Esophagus muscularis mucosa (tissue), 4 donors: ENCODE results near the gene INHBB. TPM values are rescaled to one million over a fixed set of nuclear protein-coding genes. Genes with fewer than 3 reads are reported as not detected.

Source experiments
- DNase-seq: peaks from one replicate; pipeline ENCODE4 v3.0.0-alpha.2; 2017; ENCODE audit errors: extremely low spot score
- H3K27ac ChIP-seq, 4 donors: fragments of 200-600 bp; sonication (generic); replicated peaks in 1 of 4; 1 replicate in 3 of 4; 2 replicates in 1 of 4; pipeline ENCODE4 v1.5.1; 2016 to 2019; ENCODE audit warnings: mild to moderate bottlenecking in 1 of 4
- H3K27me3 ChIP-seq, 4 donors: fragments of 200-600 bp; sonication (generic); one replicate each; pipeline versions ENCODE4 v1.5.1 to v1.6.0; 2016 to 2019
- H3K36me3 ChIP-seq, 4 donors: fragments of 200-600 bp; sonication (generic); one replicate each; pipeline ENCODE4 v1.5.1; 2016 to 2019
- H3K4me1 ChIP-seq, 4 donors: fragments of 200-600 bp; sonication (generic); one replicate each; pipeline ENCODE4 v1.5.1; 2016 to 2019
- H3K4me3 ChIP-seq, 4 donors: fragments of 200-600 bp; sonication (generic); 1 replicate in 2 of 4; 2 replicates in 2 of 4; pipeline ENCODE4 v1.5.1; 2016 to 2019; ENCODE audit warnings: mild to moderate bottlenecking in 4 of 4, moderate library complexity in 1 of 4
- H3K9me3 ChIP-seq, 4 donors: fragments of 200-600 bp; sonication (generic); 1 replicate in 3 of 4; 2 replicates in 1 of 4; pipeline ENCODE4 v1.5.1; 2016 to 2019
- CTCF ChIP-seq, 3 experiments: fragments of 200-600 bp in 2 of 3; fragments of 450-650 bp in 1 of 3; sonication (generic) in 2 of 3; IDR thresholded peaks; one replicate each; pipeline ENCODE4 v1.5.1; 2017 to 2019; ENCODE audit warnings: antibody characterized with exemption in 3 of 3, mild to moderate bottlenecking in 2 of 3, moderate library complexity in 1 of 3
- EP300 ChIP-seq: sonication (generic); formaldehyde crosslinking; IDR thresholded peaks from one replicate; pipeline ENCODE4 v1.6.1; 2017; ENCODE audit warnings: antibody characterized with exemption
- POLR2A ChIP-seq: fragments of 450-650 bp; IDR thresholded peaks from one replicate; pipeline ENCODE4 v1.6.1; 2017; ENCODE audit warnings: antibody characterized with exemption, moderate library complexity, mild to moderate bottlenecking, low read depth
- POLR2AphosphoS5 ChIP-seq, 2 donors: sonication (generic); formaldehyde crosslinking; IDR thresholded peaks; one replicate each; pipeline ENCODE4 v1.6.1; 2017; ENCODE audit warnings: antibody characterized with exemption in 2 of 2
- WGBS: methylation state at CpG from one replicate; pipeline ENCODE4 v1.1.5; 2018; 5-methylcytosine and 5-hydroxymethylcytosine counted together
- intact Hi-C: fragments of 100-400 bp; cut with DNase I; formaldehyde crosslinking; loops from one replicate; pipeline ENCODE4 v1.15.1; 2023
- total RNA-seq, 4 donors: library from RNA; depleted of rRNA; stranded (reverse); fragments of >200 nt; gene quantifications; one replicate each; pipeline versions ENCODE4 v1.1.0 to v1.2.1, GENCODE V29; 2016

The INHBB gene
- total RNA-seq, 4 donors from 2014 or later = 1.2 to 13.9 (median 7.2) TPM

- TF ChIP-seq POLR2AphosphoS5 (IDR thresholded peaks at IDR 0.05) = no peak
- Histone ChIP-seq H3K27me3 (peaks cover 0 to 51% (median 0%) of the 10 kb centered on the region in 4 donors), H3K27ac (no peak overlapping the region), H3K9me3 (no peaks in the 10 kb centered on the region), H3K4me3 (no peak overlapping the region), H3K4me1 (no peaks in the 10 kb centered on the region), H3K36me3 (no peaks in the 10 kb centered on the region)
- WGBS = 77% methylated on average over 16 of the region's 18 CpGs
- intact Hi-C loops = no loop called here
- DNase-seq = no peak
Measured at GRCh38 chr2:120398051-120398995, 52.4 kb downstream of the INHBB start.

- no peaks in the 10 kb centered on the region for H3K4me1 ChIP-seq
- H3K4me3 ChIP-seq = no peak overlapping the region
- intact Hi-C loops = no loop called here
- 92% methylated on average over 12 of the region's 22 CpGs for WGBS
- peaks cover 0 to 46% (median 0%) of the 10 kb centered on the region in 4 donors for H3K27me3 ChIP-seq
- no peak overlapping the region for H3K27ac ChIP-seq
- H3K36me3 ChIP-seq = no peaks in the 10 kb centered on the region
- no peak for DNase-seq
- no peaks in the 10 kb centered on the region for H3K9me3 ChIP-seq
- TF ChIP-seq POLR2A (no peak), CTCF (IDR thresholded peaks at IDR 0.05) (no peak), EP300 (no peak), POLR2AphosphoS5 (IDR thresholded peaks at IDR 0.05) (no peak)
Measured at GRCh38 chr2:120398996-120399888, 53.3 kb downstream of the INHBB start.

GRCh38 chr2:120399889-120400240 is 53.9 kb downstream of the INHBB start:
- H3K27me3 ChIP-seq = peaks cover 0 to 40% (median 0%) of the 10 kb centered on the region in 4 donors
- no peaks in the 10 kb centered on the region for H3K9me3 ChIP-seq
- TF ChIP-seq CTCF (IDR thresholded peaks at IDR 0.05) = no peak
- no peak for TF ChIP-seq POLR2A
- no peak for TF ChIP-seq POLR2AphosphoS5 (IDR thresholded peaks at IDR 0.05)
- no peak for TF ChIP-seq EP300
- H3K4me1 ChIP-seq = no peaks in the 10 kb centered on the region
- intact Hi-C loops = no loop called here
- 71% methylated on average over 7 of the region's 8 CpGs for WGBS
- no peak overlapping the region for H3K4me3 ChIP-seq
- no peaks in the 10 kb centered on the region for H3K36me3 ChIP-seq
- no peak overlapping the region for H3K27ac ChIP-seq
- DNase-seq = no peak

GRCh38 chr2:120400551-120400950 is 54.6 kb downstream of the INHBB start:
- Histone ChIP-seq H3K27me3 (peaks cover 0 to 33% (median 0%) of the 10 kb centered on the region in 4 donors), H3K36me3 (no peaks in the 10 kb centered on the region), H3K27ac (no peak overlapping the region), H3K4me3 (no peak overlapping the region), H3K9me3 (no peaks in the 10 kb centered on the region), H3K4me1 (no peaks in the 10 kb centered on the region)
- no peak for DNase-seq
- 73% methylated on average over 11 of the region's 11 CpGs for WGBS
- intact Hi-C loops = no loop called here
- no peak for TF ChIP-seq CTCF (IDR thresholded peaks at IDR 0.05)
- no peak for TF ChIP-seq EP300
- no peak for TF ChIP-seq POLR2A
- no peak for TF ChIP-seq POLR2AphosphoS5 (IDR thresholded peaks at IDR 0.05)

Other genes with a start within 250 kb of the INHBB start
- 10 to 100 TPM; 21.6 to 33.8 (median 31.9) TPM for gene TMEM185B, start 122.7 kb upstream of the INHBB start, total RNA-seq
- 10 to 100 TPM; 41.5 to 59.1 (median 54.4) TPM for gene RALB, start 93.3 kb upstream of the INHBB start, total RNA-seq